HG03565 (cell line): ENCODE results near the gene C3.
"Not testable (repeated sequence)": the region's sequence is repeated elsewhere in the genome, so short reads cannot be mapped to it uniquely, and the experiment has no call there.

Experiments used
- ATAC-seq: cut with Tn5 transposase; IDR thresholded peaks from one replicate; pipeline ENCODE4 v1.9.1; 2021; ENCODE audit warnings: mild to moderate bottlenecking, moderate library complexity; ENCODE audit not compliant: unreplicated experiment

Gene C3

DNA sequence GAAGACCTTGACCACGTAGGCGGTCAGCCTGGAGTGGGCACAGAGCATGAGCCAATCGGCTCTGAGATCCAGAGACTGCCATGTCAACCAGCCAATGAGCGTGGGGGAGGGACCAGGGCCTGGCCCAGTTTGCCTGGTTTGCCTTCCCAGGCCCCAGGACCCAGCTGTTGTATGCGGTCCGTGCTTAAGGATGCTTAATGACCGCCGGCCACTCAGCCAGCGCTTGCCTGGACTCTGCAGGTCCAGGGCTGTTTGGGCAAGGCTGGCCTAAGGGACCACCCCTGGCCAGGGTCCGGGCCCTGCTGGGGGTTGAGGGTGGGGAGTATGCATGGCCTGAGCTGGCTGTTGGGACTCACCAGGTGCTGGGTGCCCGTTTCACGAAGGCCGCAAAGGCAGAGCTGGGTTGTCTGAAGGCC is 27.4 kb downstream of the C3 start:
- no peak for ATAC-seq

- ATAC-seq: no peak
These were observed 28.4 kb downstream of the C3 start for GRCh38 chr19:6692027-6692426.

- ATAC-seq: no peak
These were observed 29.1 kb downstream of the C3 start for GRCh38 chr19:6691342-6691741.

DNA sequence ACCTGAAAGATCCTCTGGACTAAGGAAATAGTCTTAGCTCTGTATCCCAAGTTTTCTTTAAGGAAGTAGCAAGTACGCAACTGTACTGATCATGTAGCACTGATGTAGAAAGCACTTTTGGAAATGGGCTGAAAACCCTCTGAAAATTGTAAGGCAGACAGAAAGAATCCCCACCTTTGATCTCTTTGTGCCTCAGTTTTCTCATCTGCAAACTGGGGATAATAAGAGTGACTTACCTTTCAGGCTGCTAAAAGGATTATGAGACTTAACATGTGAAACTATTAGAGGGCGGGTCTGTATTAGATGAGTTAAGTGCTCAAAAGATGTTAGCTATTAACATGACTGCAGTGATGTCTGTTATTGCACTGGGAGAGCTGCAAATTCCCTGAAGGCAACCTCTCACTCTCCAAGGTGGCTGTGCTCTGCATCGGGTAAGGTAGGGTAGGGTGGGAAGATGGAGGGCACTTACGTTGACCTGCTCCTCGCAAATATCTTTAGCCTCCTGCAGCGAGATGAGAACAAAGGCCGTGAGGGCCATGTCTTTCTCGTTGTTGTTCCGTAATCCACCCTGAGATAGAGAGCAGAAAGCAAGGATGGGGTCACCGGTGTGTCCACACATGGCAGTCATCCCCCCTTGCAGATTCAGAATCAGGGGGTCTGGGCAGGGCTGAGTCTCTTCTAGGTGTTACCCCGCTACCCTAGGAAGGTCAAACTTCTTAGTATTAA is 30.1 kb downstream of the C3 start:
- no peak for ATAC-seq

- no peak for ATAC-seq
These were observed 33.3 kb downstream of the C3 start for GRCh38 chr19:6687114-6687513.

GRCh38 chr19:6686628-6686975 is 33.8 kb downstream of the C3 start:
- ATAC-seq: no peak

DNA sequence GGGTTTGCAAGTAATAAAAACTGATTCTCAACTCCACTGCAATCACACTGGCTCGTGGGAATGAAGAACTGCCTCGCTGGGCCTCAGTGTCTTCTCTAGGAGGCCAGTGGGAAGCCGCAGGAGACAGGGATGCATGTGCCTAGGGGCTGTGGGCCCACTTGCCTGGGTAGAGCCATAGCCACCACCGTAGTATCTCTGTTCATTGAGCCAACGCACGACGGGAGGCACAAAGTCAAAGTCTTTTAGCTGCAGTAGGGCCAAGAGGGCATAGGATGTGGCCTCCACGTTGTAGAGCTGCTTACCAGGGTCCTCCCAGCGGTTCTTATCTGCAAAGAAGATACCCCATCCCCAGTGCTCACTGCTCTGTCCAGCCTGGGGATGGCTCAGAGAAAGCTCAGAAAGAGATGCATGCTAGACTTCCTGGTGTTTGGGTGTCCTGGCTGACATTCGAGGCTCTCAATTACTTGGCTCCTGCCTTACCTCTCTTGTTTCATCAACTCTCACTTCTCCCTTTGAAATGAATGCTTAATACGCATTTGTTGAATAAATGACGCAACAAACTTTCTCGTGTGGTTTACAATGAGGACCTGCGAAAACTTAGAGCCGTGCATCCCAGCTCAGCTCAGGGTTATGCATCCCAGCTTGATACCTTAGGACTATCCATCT is 34.4 kb downstream of the C3 start:
- no peak for ATAC-seq

- no peak for ATAC-seq
These were observed 35.0 kb downstream of the C3 start for GRCh38 chr19:6685482-6685881.

DNA sequence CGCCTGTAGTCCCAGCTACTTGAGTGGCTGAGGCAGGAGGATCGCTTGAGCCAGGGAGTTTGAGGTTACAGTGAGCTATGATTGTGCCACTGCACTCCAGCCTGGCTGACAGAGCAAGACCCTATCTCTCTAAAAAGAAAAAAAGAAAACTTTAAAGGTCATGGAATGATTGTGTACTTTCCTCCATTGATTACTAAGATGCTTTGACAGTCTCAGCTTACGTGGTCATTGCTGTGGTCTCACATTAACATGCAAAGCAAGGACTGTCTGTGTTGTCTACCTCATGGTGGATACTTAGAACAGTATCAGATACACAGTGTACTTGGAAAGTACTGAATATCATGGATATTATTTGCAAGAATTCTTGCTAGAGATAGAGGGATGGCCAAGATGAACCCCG is 36.5 kb downstream of the C3 start:
- ATAC-seq: no peak

GRCh38 chr19:6682607-6683128 is 37.8 kb downstream of the C3 start:
- ATAC-seq: no peak

DNA sequence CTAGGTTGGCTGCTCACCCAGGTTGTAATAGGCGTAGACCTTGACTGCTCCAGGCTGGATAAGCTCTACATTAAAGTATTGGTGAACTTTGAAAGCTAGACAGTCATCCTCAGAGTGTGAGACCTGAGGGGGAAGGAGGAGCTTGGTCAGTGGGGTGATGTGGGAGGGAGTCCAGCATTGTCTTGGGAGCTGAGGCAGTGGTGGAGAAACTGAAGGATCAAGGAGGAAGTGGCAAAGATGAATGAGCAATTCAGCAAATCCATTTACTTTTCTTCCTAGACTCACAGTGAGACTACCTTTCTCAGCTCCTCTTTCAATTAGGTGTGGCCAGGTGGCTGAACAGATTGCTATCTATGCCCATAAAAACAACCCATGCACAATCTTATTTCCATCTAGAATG is 40.3 kb downstream of the C3 start:
- no peak for ATAC-seq

DNA sequence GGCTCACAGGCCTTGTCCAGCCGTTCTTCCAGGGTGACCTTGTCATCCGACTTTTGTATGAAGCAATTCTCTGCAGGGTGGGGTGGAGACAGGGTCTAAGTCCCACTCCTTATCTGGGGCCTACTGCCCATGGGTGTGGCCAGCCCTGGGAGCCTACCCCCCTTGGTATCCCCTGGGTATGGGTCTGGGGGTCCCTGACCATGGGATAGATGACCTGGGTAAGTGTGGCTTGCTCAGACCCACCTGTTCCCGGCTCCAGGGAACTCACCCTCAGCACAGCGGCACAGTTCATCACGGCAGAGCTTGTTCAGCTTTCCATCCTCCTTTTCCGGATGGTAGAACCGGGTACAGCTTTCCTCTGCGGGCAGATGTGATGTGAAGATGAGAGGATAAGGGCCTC is 41.3 kb downstream of the C3 start:
- ATAC-seq: no peak

- ATAC-seq: no peak
These were observed 41.8 kb downstream of the C3 start for GRCh38 chr19:6678690-6679109.

DNA sequence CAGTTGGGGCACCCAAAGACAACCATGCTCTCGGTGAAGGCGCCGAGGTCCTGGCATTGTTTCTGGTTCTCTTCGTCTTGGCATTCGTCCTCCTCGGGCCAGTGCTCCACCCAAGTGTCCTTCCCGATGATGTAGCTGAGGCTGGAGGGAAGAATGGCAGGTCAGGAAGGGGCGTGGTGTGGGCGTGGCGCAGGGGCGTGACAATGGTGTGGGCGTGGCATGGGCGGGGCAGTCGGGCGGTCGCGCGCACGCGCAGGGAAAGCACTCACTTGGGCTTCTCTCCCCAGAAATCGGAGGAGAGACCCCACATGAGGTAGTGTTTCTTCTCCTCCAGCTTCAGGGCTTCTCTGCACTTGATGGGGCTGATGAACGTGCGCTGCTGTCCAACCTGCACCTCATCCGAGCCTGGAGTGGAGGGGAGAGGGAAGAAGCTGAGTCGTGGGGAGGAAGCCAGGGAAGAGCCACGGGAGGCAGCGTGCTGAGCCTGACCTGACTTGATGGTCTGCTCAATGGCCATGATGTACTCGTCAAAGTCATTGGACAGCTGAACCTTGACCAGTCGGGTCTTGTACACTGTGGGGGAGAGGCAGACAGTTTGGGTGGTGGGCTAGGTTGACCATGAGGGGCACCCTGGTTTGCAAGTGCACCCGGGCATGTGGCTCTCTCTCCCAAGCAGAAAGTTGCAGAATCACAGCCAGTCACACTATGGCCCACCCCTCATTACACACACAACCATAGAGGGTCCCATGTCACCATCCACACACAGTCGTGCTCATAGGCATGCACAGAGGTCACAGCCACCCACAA is 42.4 kb downstream of the C3 start:
- no peak for ATAC-seq

DNA sequence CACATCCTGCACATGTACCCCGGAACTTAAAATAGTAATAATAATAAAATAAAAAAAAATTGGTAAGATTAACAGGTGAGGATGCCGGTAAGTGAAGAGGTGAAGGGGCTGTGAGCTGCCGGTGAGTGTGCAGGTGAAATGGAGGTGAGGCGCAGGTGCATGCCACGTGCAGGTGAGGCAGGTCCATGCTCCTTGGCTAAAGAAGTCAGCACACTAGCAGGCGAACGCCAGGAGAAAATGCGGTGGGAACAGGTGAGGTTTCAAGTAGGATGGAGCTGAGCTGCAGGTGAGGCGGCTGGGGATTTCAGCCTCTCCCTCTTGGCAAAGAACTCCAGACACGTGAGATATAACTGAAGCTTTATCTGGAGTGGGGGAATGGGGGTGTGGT is 43.0 kb downstream of the C3 start:
- no peak for ATAC-seq

DNA sequence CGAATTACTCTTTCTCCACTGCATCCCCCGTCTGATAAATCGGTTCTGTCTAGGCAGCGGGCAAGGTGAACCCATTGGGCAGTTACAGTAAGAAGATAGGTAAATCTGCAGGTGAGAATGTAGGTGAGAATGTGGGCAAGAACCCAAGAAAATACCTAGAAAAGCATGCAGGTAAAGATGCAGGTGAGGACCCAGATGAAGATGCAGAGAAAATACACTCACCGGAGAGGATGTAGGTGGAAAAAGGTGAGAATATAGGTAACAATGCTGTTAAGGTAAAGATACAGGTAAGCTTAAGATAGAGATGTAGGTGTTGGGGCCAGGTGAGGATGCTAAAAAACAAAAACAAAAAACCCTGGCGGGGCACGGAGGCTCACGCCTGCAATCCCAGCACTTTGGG is 44.2 kb downstream of the C3 start:
- ATAC-seq: no peak

DNA sequence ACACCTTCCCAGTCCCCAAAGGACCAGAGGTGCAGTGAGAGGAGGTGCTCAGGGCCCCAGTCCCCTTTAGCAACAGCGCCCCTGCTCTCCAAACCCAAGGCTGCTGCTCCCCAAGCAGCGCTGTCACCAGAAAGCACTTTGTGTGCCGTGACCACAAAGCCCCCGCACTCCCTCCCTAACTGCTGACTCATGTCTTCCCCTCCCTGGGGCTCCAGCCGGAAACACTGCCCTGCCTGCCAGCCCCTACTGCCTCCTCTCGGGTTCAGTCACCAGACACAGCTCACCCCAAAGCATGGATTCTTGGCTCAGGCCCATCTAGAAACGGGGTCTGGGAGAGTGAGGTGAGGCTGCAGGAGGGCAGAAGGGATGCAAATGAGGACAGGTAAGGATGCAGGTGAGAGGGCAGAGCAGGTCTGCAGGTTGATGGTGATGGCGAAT is 45.6 kb downstream of the C3 start:
- no peak for ATAC-seq

- ATAC-seq: not testable (repeated sequence)
These were observed 46.0 kb downstream of the C3 start for GRCh38 chr19:6674408-6674807.

GRCh38 chr19:6672693-6673290 is 47.7 kb downstream of the C3 start:
- no peak for ATAC-seq

DNA sequence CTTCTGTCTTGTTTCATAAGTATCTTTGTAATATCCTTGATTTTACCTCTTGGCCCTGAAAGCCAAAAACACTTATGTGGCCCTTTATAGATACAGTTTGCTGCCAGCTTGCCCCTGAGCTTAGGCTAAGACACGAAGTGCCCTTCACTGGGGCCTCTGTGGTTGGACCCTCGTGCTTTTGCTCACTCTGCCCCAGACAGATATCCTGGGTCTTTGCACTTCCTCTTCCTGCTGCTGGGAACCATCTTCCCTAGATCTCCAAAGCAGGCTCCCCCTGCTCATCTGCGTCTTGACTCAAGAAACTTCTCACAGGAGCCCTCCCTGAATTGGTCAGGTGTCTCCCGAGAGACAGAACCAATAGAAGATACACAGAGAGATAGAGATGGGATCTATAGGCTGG is 48.5 kb downstream of the C3 start:
- no peak for ATAC-seq

GRCh38 chr19:6668691-6669090 is 51.8 kb downstream of the C3 start:
- ATAC-seq: no peak
